NCI-H1930 (cell line): ENCODE data around the gene PCIF1.
A peak's percentile ranks its signal among the peaks of the same experiment; 100 is the strongest.
"Not testable (repeated sequence)": the region's sequence is repeated elsewhere in the genome, so short reads cannot be mapped to it uniquely, and the experiment has no call there.

ENCODE experiments used
- DNase-seq, 2 experiments: peaks; one replicate each; lab custom pipeline; 2025; lab: John Stamatoyannopoulos, UW

The PCIF1 gene

DNA sequence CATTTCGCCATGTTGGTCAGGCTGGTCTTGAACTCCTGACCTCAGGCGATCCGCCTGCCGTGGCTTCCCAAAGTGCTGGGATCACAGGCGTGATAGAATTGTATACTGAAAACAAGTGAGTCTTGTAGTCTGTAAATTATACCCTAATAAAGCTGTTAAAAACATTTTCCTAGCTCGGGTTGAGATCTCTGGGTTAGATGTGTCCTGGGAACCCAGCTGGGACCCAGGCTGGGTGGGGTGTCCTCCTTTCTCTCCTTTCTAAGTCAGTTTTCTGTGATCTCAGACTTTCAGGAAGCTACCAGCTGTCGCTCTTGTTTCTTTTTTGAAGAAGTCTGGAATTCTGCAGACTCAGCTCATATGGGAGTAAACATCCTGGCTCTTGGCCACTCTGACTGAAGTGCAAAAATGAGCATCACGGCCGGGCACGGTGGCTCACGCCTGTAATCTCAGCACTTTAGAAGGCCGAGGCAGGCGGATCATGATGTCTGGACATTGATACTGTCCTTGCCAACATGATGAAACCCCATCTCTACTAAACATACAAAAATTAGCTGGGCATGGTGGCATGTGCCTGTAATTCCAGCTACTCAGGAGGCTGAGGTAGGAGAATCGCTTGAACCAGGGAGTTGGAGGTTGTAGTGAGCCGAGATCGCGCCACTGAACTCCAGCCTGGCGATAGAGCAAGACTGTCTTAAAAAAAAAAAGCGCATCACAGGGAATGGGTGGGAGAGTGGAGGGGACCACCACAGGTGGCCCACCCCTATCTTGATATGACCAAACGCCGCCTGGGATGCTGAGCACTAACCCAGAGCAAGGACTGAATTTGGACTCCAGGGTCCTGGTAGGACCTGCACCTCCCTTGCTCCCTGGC lies 9.9 kb upstream of the PCIF1 start:
- DNase-seq = no peak

DNA sequence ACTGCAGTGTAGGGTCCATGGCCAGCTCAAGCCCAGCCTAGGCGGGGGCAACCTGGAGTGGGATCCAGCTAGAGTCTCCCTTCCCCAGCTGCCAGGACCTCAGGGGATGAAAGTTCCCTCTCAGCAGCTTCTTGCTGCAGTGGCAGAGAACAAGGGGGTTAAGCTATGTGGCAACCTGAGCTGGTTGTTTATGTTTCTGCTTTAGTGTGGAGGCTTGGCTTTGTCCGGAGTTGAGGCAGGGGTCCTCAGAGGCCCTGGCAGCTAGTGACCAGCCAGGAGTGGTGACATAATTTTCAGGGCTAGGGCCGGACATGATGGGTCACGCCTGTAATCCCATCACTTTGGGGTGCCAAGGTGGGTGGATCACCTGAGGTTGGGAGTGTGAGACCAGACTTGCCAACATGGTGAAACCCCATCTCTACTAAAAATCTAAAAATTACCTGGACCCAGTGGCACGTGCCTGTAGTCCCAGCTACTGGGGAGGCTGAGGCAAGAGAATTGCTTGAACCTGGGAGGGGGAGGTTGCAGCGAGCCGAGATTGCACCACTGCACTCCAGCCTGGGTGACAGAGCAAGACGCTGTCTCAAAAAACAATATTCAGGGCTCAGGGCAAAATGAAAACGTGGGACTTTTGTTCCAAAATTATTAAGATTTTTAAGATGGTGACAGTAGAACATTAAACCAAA lies 8.5 kb upstream of the PCIF1 start:
- DNase-seq = no peak

DNA sequence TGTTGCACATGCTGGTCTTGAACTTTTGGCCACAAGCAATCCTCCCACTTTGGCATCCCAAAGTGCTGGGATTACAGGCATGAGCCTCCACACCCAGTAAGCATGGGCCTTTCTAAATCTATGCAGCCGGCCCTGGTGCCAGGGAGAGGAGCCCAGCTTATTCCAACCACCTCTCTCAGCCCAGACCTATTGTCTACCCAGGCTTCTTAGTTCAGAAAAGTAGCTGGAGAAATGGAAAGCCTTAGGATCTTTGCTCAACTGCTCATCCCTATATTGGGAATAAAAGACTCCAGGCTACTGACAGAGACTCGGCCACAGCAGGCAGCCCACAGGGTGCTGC lies 7.8 kb upstream of the PCIF1 start:
- no peak for DNase-seq

DNA sequence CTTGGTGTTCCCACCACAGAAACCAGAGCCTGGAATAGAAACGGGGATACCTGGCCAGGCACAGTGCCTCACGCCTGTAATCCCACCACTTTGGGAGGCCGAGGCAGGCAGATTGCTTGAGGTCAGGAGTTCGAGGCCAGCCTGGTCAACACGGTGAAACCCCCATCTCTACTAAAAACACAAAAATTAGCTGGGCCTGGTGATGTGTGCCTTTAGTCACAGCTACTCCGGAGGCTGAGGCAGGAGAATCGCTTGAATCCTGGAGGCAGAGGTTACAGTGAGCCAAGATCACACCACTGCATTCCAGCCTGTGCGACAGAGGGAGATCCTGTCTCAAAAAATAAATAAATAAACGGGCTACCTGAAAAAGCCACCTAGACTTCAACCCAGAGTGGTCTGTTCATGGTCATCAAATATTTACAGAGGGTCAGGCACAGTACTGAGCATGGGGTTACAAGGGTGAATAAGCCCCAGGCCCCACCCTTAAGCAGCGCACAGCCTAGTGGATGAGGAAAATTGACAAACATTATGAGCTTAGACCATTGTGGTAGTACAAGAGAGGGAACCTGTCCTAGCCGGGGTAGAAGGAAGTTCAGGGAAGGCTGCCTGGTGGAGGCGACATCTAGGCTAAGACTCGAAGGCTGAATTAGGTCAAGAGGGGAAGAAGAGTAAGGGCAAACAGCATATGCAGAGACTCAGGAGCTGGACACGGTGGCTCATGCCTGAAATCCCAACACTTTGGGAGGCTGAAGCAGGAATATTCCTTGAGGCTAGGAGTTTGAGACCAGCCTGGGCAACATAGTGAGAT lies 7.2 kb upstream of the PCIF1 start:
- DNase-seq = no peak

DNA sequence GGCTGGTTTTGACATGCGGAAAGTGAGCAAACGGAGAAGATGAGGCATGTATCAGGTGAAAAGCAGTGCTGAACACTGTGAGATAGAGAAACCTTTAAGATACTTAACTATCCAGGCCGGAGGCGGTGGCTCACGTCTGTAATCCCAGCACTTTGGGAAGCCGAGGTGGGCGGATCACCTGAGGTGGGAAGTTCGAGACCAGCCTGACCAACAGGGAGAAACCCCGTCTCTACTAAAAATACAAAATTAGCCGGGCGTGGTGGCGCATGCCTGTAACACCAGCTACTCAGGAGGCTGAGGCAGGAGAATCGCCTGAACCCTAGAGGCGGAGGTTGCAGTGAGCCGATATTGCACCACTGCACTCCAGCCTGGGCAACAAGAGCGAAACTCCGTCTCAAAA lies 2.8 kb upstream of the PCIF1 start:
- DNase-seq = not testable (repeated sequence)

DNA sequence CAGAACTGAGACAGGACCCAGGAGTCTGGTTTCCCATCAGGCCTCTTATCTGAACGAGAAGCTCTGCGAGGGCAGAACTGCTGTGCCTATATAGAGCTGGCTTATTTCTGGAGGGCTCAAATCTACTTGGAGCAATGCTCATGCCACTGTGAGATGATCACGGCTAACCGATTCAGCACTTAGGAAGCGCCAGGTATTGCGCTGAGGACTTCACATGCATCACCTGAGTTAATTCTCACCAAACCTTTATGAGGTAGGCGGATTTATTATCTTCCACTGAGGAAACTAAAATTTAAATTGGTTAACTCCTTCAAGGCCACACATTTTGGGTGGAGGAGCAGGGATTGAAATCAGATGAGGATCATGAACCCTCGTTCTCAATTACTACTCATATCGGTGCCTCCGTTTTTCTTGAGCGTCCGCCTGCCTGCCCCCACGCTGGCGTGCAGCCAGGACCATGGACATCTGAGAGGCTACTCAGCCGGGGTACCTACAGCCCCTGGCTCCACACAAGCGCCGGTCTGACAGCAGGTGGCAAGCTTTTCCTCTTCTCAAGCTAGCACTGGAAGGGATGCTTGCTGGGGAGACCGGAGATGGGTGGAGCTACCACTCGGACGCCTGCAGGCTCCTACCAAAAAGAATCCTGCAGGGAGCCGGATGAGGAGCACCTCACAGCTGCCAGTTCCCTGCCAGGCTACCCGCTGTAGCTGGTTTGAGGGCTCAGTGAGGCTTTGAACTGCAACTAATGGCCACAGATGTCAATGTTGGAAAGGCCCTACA lies 1.0 kb upstream of the PCIF1 start:
- peak; percentile 67 to 68 for DNase-seq

DNA sequence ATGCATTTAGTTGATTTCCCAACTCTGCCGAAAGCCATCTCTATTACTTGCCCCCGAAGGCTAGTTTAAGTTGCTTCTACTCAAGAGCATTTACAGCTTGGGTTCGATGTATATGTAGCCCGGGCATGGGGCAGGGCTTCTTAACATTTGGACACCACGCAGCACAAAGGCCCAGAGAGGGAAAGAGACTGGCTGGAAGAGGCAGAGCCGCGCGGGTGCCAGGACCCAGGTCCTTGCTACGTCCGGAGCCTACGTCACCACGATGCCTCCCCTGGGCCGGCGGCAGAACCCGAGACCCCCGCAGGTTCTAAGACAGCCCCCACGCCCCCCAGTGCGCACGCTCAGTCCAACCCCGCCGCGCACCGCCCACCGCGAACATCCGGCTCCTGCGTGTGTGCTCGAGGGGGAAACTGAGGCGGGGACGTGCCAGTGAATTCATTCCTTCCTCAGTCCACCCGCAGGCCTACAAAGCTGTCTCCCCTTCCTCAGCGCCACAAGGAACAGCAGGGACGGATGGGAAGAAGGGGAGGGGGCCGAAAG lies 367 bp upstream of the PCIF1 start:
- DNase-seq = peak; percentile 82 to 86

DNA sequence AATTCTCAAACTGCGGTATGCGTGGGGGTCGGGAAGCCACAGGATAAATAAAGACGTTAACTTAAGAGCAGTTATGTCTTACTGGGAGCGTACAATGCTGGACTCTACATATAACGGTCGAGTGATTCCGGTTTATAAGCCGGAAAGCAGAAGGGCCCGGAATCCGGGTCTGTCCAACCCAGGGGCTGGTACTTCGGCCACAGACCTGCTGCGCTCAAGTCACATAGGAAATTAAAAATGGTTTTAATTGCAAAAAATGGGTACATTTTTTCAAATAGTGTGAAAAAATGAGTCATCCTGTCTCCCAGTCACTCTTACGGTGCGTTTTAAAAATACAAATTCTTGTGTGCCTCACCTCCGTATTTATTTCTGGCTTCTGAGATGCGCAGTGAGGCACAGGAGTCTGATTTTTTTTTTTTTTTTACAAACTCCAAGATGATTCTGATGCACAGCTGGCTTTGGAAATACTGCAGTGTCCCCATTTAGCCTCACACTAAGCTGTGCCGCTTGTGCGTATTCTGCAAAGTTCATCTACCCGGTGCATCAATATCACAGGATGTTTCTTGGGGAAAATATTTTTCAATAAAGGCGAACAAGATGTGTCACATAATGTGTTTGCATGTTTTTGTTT lies 1.0 kb downstream of the PCIF1 start:
- DNase-seq = no peak

DNA sequence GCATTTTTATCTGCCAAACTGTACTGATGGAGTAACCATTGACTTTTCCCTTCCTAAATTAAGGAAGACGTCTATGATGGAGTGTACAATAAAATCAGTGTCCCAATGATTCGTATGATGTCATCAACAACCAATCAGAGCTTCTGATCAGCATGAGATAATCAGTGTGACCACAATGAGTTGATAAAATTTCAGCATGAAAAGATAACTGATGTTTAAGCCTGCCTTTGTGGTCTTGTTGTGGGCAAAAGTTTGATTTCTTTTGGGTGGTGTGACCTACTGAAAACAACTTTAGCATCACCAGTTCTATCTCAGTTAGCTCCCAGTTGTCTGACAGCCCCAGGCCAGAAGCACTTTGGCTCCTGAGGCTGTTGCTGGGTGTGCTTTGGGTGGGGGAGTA lies 3.3 kb downstream of the PCIF1 start:
- no peak for DNase-seq

DNA sequence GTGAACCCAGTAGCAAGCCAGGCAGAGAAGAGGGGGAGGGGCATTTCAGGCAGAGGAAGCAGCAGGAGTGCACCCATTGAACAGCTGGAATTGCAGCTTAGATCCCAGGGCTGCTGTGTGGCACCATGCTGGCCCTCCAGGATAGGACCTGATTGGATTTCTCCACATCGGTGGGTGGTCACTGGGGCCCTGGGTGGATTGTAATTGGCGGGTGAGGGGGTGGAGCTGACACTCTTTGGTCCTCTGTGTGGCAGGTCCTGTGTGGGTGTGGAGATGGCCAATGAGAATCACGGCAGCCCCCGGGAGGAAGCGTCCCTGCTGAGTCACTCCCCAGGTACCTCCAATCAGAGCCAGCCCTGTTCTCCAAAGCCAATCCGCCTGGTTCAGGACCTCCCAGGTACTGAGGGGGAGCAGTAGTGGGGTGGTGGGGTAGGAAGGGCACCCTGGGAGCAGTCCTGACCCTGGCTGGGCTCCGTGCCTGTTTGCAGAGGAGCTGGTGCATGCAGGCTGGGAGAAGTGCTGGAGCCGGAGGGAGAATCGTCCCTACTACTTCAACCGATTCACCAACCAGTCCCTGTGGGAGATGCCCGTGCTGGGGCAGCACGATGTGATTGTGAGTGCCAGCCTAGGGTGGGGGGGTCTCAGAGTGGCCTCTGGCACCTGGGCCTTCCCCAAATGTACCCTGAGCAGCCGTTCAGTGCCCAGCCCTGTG lies 4.4 kb downstream of the PCIF1 start:
- DNase-seq = no peak

DNA sequence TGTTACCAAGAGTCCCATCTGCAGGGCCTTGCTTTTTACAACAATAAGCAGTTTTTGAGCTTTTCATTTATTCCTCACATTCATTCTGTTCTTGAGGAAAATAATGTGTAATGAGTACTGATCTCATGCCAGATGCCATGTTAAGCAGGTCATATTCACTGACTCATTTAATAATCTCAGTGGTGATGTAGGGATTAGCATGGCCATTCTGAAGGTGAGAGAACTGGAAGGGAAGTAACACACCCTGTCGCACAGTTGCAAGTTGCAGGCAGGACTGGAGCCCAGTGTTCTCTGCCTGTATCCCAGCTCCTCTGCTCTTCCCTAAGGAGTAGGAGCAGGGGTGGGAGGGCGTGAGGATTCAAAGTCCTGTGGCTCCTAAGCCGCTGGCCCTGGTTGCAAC lies 5.6 kb downstream of the PCIF1 start:
- no peak for DNase-seq

DNA sequence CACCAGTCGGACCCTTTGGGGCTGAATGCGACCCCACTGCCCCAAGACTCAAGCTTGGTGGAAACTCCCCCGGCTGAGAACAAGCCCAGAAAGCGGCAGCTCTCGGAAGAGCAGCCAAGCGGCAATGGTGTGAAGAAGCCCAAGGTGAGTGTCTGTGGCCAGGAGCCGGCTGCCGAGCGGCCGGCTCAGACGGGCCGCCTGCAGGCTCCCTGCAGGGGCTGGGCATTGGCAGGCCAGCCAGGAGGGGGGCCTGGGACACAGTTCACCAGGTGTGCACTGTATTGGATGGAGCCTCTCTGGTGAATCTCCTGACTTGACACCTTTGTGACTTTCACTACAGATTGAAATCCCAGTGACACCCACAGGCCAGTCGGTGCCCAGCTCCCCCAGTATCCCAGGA lies 6.0 kb downstream of the PCIF1 start:
- no peak for DNase-seq

DNA sequence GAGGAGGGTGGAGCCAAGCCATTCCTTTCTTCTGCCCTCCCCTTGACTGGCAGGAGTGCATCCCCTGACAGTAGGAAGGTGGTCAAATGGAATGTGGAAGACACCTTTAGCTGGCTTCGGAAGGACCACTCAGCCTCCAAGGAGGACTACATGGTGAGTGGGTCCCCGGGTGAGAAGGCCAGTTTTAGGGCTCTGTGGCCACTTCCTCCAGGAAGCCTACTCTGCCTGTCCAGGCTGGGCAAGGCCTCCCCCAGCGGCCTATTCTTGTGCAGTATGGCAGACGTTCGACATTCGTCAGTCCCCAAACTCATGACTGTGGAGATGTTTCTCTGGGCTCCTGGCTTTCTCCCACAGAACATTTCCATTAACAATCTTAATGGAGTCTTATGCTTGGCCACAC lies 9.1 kb downstream of the PCIF1 start:
- DNase-seq = no peak

DNA sequence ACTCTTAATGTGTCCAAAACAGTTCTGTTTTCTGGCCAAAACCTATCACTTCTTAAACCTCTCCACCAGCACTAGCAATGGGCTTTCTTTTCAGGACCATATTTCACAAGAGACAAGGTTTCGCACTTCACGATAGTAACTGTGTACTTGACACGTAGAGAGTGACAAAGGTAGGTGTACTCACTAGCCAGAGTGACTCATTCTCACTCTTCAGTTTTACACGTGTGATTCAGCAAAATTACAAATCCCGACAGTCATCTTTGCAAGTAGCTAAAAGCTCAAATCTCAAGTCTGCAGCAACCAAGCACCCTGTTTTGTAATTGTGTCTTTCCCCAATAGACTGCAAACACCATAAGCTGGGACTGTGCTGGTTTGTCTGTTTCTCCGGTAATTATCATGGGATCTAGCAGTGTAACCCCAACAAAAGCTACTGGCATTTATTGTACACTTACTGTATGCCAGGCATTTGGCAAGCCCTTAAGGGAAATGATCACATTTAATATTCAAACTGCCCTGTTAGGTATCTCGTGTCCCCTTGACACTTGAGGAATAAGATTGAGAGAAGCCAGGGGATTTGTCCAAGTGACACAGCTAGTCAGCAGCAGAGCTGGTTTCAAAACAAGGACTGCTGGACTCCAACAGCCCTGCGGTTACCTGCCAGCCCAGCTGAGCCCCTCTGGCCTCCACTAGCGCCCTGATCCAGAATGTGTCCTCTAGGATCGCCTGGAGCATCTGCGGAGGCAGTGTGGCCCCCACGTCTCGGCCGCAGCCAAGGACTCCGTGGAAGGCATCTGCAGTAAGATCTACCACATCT lies 9.9 kb downstream of the PCIF1 start:
- no peak for DNase-seq

DNA sequence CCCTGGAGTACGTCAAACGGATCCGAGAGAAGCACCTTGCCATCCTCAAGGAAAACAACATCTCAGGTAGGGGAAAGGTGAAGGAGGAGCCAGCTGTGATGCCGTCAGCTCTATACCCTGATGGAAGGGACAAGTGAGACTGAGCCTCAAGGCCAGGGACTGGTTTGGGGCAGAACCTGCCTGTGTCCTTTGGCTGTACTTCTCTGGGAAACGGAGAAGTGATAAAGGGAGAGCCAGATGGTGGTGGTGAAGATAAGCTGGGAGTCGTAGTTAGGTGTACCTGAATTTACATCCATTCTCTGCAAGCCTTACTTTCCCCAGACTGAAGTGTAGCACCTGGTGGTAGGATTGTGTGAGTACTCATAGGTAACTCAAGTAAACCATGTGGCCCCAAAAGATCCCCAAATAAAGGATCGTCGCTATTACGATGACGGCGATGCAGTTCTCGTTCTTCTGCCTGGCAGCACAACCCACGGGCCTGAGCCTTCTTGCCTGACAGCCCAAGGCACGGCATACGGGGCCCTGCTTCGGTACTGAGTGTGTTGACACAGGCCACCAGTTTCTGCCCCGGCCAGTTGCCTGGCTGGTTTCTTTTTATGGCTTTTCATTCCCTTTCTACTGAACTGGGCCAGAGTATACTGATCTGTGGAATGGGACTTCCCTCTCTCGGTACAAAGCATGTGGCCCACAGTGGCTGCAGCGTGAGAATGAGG lies 10.6 kb downstream of the PCIF1 start:
- no peak for DNase-seq

DNA sequence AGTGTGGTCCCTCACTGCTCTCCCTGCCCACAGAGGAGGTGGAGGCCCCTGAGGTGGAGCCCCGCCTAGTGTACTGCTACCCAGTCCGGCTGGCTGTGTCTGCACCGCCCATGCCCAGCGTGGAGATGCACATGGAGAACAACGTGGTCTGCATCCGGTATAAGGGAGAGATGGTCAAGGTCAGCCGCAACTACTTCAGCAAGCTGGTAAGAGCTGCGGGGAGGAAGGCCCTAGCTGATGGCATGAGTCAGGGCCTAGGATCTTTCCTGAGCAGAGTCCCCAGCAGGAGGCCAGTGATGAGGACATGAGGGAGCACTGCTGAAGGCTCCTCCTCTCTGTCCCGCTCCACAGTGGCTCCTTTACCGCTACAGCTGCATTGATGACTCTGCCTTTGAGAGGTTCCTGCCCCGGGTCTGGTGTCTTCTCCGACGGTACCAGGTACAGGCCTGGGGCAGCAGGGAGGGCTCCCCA lies 11.2 kb downstream of the PCIF1 start:
- DNase-seq = no peak

DNA sequence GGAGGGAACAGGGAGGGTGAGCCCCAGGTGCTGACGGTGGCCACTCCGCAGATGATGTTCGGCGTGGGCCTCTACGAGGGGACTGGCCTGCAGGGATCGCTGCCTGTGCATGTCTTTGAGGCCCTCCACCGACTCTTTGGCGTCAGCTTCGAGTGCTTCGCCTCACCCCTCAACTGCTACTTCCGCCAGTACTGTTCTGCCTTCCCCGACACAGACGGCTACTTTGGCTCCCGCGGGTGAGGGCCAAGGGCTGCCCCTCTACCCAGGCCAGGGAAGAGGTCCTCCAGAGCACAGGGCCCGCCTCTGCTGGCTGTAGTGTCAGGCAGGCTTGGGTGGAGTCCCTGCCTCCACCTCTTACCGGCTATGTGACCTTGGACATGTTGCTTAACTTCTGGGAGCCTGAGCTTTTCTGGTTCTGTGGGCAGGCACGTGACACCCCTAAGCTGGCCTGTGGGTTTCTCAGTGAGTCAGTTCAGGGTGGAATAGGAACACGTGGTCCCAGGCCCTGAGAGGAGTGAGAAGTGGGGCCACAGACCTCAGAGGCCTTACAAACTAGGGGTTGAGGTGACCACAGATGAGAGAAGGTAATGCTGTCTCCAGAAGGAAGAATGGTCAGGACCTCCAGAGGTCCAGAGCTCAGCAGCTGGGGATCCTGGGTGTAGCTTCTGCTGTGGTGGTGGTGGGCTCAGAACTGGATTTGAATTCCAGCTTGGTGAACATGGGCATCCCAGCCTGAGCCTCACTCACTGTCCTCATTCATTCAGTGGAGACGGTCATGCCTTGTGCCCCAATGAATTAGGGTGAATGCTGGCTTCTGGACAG lies 11.9 kb downstream of the PCIF1 start:
- no peak for DNase-seq
